Posterior cingulate gyrus (tissue), 11 donors: ENCODE measurements around the gene CYP3A5.
A peak's percentile ranks its signal among the peaks of the same experiment; 100 is the strongest.

ENCODE experiments used
- DNase-seq, 10 donors: peaks; one replicate each; pipeline versions ENCODE4 v3.0.0 to v3.0.0-alpha.2; 2020 to 2021; ENCODE audit warnings: mixed read lengths in 3 of 10
- intact Hi-C: fragments of 100-400 bp; cut with DNase I; formaldehyde crosslinking; loops from one replicate; pipeline ENCODE4 v1.15.1; 2023

CYP3A5 gene

DNA sequence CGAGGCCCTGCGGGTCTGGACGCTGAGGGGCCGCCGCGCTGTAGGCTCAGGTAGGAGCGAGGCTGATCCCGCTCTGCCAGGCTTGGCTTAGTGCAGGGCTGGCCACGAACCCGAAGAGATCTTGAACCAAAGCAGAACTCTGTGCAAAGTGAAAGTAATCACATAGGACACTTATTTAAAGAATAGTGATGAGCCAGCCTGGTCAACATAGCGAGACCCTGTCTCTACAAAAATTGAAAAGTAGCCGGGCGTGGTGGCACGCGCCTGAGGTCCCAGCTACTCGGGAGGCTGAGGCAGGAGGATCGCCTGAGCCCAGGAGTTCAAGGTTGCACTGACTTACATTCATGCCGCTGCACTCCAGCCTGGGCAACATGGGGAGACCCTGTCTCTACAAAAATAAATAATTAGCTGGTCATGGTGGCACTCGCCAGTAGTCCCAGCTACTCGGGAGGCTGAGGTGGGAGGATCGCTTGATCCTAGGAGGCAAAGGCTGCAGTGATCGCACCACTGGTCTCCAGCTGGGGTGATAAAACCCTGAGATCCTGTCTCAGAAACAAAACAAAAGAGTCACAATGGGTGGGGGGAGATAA, 62.5 kb downstream of the CYP3A5 start:
- intact Hi-C loops, result loop anchor here (5.0 kb wide), 1 partner anchor 60 kb away; the partner anchor contains the start of gene ZNF655
- peak in 1 of 10 donors; percentile 81 for DNase-seq

DNA sequence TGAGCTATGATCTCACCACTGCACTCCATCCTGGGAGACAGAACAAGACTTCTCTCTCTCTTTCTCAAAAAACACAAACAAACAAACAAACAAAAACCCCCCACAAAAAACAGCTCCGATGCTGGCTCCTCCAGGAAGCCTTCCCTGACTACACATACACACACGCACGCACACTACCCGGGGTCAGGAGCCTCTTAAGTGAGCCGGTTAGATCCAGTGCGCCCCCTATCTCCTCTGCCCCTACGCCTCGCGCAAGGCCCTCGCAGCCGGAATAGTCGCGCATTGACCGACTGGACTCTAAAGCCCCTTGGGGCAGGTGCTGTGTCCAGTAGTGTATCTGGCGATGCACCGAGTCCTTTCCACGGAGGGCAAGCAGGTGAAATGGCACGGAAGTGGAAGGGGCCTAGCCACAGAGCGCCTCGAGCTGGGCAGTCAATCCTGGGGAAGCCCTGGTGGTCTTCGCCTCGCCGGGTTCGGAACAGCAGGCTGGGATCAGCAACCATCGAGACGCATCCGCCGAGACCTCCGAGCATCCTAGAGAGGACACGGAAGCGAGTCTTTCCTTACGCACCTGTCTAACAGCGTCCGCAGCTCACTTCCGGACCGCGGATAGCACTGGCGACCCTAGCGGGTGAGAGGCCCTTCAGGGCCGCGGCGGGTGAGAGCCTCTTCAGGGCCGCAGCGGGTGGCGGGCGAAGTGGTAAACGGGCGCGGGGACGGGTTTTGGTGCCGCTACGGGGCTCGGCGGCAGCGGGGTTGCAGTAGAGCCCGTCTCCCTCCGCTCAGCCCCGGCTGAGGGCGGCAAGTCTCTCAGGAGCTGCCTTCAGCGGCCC, 63.2 kb downstream of the CYP3A5 start, which contains the start of gene ZSCAN25:
Gene ZSCAN25 (plus strand): TSS at position 588 of the 833 bp plus-strand sequence. CDS start 2,661 bp downstream, outside the sequence.
- intact Hi-C loops, result loop anchor here (5.0 kb wide), 1 partner anchor 59 kb away; the partner anchor contains the start of gene ZNF655
- peak; percentile 78 to 98 (median 88) for DNase-seq

DNA sequence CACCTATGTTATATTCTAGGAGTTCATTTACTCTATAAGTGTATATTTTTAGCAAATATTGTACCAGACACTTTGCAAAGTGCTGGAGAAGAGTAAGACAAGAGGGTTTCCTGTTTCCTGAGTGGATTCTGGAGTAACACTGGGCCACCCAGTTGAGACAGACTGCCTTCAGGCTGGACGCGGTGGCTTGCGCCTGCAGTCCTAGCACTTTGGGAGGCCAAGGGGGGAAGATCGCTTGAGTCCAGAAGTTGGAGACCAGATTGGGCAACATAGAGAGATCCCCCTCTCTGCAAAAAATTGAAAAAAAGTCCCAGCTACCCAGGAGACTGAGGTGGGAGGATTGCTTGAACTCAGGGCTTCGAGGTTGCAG, 63.8 kb downstream of the CYP3A5 start:
- DNase-seq, result no peak
- intact Hi-C loops, result loop anchor here (5.0 kb wide), 1 partner anchor 59 kb away; the partner anchor contains the start of gene ZNF655

DNA sequence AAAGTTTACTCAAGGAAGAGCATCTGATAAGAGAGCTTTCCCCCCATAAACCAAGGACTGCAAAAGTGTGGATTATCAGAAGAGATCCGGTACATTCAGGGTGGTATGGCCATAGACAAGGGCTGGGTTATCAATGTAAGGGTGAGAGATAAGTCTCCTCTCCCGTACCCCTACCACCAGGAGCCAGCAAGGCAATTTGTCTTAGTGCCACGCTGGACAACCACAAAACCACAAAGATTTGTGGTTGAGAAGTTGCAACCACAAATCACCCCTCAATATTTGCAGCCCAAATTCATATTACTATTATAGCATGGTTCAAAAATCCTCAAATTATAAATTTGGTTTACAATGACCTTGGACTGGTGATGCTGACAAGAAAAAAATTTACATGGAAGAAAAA, 65.3 kb downstream of the CYP3A5 start:
- no peak for DNase-seq

DNA sequence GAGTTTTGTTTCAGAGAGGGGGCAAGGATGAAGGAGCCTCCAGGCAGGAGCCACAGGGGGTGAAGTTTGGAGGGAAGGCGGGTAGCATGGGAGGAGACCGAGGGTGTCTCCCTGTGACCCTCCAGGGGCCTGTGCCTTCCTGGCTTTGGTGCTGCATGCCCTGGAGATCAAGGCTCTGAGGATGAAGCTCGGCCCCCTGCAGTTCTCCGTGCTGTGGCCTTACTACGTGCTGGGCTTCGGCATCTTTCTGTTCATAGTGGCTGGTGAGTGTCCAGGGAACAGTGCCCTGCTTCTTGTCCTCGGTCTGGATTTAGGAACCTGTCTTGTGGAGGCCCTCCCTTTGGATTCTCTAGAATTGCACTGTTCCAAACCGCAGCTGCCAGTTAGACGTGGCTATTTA, 72.2 kb downstream of the CYP3A5 start:
- intact Hi-C loops, result no loop called here
- DNase-seq, result peak in 1 of 10 donors; percentile 57

More for the DNA sequence above, 65.3 kb downstream of the CYP3A5 start:
- intact Hi-C loops, result no loop called here

DNA sequence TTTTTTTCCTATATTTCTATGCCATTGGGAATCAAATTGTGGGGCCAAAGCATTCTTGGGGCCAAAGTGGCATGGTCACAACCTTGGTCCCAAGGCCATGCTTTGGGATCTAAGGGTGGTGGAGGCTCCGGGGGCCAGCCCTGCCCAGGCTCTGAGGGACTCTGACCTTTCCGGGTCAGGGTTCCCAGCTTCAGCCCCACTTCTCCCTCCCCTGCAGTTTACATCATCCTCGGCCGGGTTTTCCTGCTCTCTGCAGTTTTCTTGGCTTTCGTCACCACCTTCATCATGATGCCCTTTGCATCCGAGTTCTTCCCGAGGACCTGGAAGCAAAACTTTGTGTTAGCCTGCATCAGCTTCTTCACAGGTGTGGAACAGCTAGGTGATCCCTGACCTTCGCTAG, 73.3 kb downstream of the CYP3A5 start:
- intact Hi-C loops, result no loop called here
- DNase-seq, result no peak

DNA sequence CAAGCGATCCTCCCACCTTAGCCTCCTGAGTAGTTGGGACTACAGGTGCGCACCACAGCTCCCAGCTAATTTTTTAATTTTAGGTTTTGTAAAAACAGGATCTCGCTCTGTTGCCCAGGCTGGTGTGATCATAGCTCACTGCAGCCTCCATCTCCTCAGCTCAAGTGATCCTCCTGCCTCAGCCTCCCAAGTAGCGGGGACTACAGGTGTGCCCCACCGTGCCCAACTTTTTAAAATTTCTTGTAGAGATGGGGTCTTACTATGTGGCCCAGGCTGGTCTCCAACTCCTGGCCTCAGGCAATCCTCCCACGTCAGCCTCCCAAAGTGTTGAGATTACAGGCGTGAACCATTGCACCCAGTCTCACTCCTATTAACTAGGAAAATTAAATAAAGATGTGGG, 74.3 kb downstream of the CYP3A5 start:
- DNase-seq, result no peak
- intact Hi-C loops, result no loop called here

DNA sequence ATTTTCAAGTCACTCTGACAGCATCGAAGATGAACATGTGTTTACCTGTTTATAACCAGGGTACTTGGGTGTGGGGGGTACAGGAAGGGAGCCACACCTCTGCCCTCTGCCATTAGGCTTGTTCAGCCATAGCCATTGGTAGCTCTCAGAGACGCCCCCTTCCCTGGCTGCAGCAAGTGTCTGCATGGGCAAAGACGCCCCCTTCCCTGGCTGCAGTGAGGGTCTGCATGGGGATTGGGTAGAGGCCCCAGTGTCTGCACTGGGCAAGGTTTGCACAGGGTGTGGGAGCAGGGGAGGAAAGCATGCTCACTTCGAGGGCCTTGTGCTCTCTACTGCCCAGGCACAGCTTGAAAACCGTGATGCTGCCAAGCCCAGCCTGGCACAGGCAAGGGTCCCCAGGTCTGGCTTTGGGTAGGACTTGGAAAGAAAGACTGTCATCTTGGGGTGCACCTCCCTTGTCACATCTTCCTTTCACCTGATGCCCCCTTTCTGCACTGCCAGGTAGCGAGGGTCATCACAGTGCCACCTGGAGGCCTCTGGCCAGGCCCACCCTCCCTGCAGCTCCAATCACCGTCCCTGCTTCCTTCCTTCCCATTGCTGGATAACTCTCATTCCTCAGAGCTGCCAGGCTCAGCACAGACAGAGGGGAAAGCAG, 78.0 kb downstream of the CYP3A5 start:
- DNase-seq, result no peak
- intact Hi-C loops, result no loop called here

DNA sequence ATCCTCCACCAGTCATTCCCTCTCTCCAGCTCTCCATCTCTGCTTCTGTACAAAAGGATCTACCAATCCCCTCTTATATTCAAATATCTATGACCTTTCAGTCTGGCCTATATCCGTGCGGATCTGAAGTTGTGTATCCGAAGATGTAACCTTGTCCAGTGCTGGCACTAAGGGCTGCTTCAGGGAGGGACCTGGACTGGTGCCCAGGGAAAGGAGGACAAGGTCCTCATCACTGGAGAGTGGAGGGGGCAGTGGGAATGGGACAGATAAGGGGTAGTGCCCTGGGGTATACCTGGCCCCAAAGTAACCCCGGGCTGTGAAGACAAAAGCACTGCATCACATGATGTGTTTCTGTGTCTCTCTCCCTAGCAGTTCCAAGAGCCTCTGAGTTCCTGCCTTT, 80.0 kb downstream of the CYP3A5 start:
- DNase-seq, result no peak
- intact Hi-C loops, result no loop called here
